K562 (cell line): ENCODE data around the gene MFAP5. TPM values are rescaled to one million over a fixed set of nuclear protein-coding genes. Genes with fewer than 3 reads are reported as not detected.

Source experiments
- CBX5 ChIP-seq: IDR thresholded peaks from 2 replicates; pipeline ENCODE4 v1.6.1; 2014; ENCODE audit warnings: low read depth, borderline replicate concordance
- CHCHD3 ChIP-seq: fragments of 250-450 bp; sonication (Bioruptor Pico); IDR thresholded peaks from 2 replicates; pipeline ENCODE4 v2.1.2; 2022; ENCODE audit warnings: mild to moderate bottlenecking
- GTF2F1 ChIP-seq: IDR thresholded peaks from 2 replicates; pipeline ENCODE4 v1.6.1; 2011; ENCODE audit warnings: low read depth, low read length, improper control_type of control experiment
- HDAC6 ChIP-seq: IDR thresholded peaks from 2 replicates; pipeline ENCODE4 v1.6.1; 2012; ENCODE audit warnings: low read depth, mild to moderate bottlenecking, control low read depth, inconsistent platforms, low read length, moderate library complexity
- KAT2B ChIP-seq: IDR thresholded peaks from one replicate; pipeline ENCODE4 v1.6.1; 2012; ENCODE audit warnings: low read depth, mild to moderate bottlenecking, control low read depth, inconsistent platforms, low read length, moderate library complexity
- MAFG ChIP-seq: fragments of 450-650 bp; conservative IDR thresholded peaks from 2 replicates; pipeline ENCODE4 v1.6.1; 2016; ENCODE audit warnings: missing genetic modification characterization, missing compliant biosample characterization
- MTA2 ChIP-seq: fragments of 450-650 bp; IDR thresholded peaks from 2 replicates; pipeline ENCODE4 v1.6.1; 2016; ENCODE audit warnings: low read depth
- NFIX ChIP-seq: fragments of 250-450 bp; sonication (Bioruptor Pico); IDR thresholded peaks from 2 replicates; pipeline ENCODE4 v1.4.0; 2020; ENCODE audit warnings: low read depth, mild to moderate bottlenecking, moderate library complexity
- POLR2G ChIP-seq: fragments of 200-400 bp; formaldehyde crosslinking; IDR thresholded peaks from 2 replicates; pipeline ENCODE4 v1.6.1; 2017; ENCODE audit warnings: low read depth, mild to moderate bottlenecking, antibody characterized with exemption, low read length, moderate library complexity
- RUNX1 ChIP-seq: sonication (generic); IDR thresholded peaks from 2 replicates; pipeline ENCODE4 v1.6.1; 2016; ENCODE audit warnings: antibody characterized with exemption, low read depth
- SMARCA5 ChIP-seq: fragments of 450-650 bp; IDR thresholded peaks from 2 replicates; pipeline ENCODE4 v1.6.1; 2016
- SRF ChIP-seq, 2 experiments: fragments of 250-450, 450-650 bp in 1 of 2; sonication (Bioruptor Pico) in 1 of 2; sonication (generic) in 1 of 2; formaldehyde crosslinking; IDR thresholded peaks; 2 replicates each; pipeline versions ENCODE4 v1.5.0 to v1.5.1; 2020 to 2022; ENCODE audit warnings: mild to moderate bottlenecking in 1 of 2, missing genetic modification reagents in 1 of 2
- SRSF3 ChIP-seq: fragments of 200-400 bp; formaldehyde crosslinking; IDR thresholded peaks from 2 replicates; pipeline ENCODE4 v1.6.1; 2016; ENCODE audit warnings: mild to moderate bottlenecking, low read length, moderate library complexity; ENCODE audit not compliant: insufficient read depth
- TAF1 ChIP-seq: IDR thresholded peaks from 2 replicates; pipeline ENCODE4 v1.6.1; 2011; ENCODE audit warnings: mild to moderate bottlenecking, low read length, moderate library complexity; ENCODE audit not compliant: insufficient read depth, control insufficient read depth, severe bottlenecking; ENCODE audit errors: extremely low read depth
- XRCC4 ChIP-seq: IDR thresholded peaks from one replicate; pipeline ENCODE4 v1.6.1; 2011; ENCODE audit not compliant: insufficient read depth, insufficient read length; ENCODE audit errors: extremely low read depth
- ZFP30 ChIP-seq: fragments of 250-450 bp; sonication (Bioruptor Pico); IDR thresholded peaks from 2 replicates; pipeline ENCODE4 v1.8.0; 2022; ENCODE audit warnings: moderate library complexity, mild to moderate bottlenecking, inconsistent platforms, borderline replicate concordance
- ZNF121 ChIP-seq: sonication (generic); formaldehyde crosslinking; conservative IDR thresholded peaks from 2 replicates; pipeline ENCODE4 v1.8.0; 2022; ENCODE audit warnings: missing genetic modification reagents
- ZNF263 ChIP-seq: sonication (generic); formaldehyde crosslinking; IDR thresholded peaks from 2 replicates; pipeline ENCODE4 v1.8.0; 2022; ENCODE audit warnings: mild to moderate bottlenecking, missing genetic modification reagents, borderline replicate concordance
- ZNF583 ChIP-seq: fragments of 250-450 bp; sonication (Bioruptor Pico); IDR thresholded peaks from 2 replicates; pipeline ENCODE4 v1.4.0; 2020
- polyA plus RNA-seq, 8 experiments: library from polyadenylated mRNA; depleted of rRNA in 4 of 8; stranded (reverse) in 5 of 8; unstranded in 3 of 8; fragments of >200 nt; fragmentation: Nextera tagmentation in 2 of 8; fragmentation: Illumina TruSeq in 1 of 8; extraction: Ambion mirVana in 2 of 8; extraction: Trizol in 1 of 8; gene quantifications; 2 replicates each; pipeline versions ENCODE4 v1.2.1 to v1.2.3, GENCODE V29; 2011 to 2014; ENCODE audit warnings: inconsistent platforms in 1 of 8, missing spikeins in 1 of 8
- total RNA-seq, 7 experiments: library from RNA; depleted of rRNA in 6 of 7; stranded (reverse); fragments of >200 nt in 6 of 7; fragmentation: Illumina TruSeq in 2 of 7; extraction: Trizol in 2 of 7; gene quantifications; 2 replicates each; pipeline versions ENCODE4 v1.2.1 to v1.2.3, GENCODE V29; 2011 to 2021; ENCODE audit warnings: low replicate concordance in 1 of 7
- TF ChIP-seq, protein P1 (sequence below): IDR thresholded peaks from 2 replicates; pipeline ENCODE4 v1.6.1; 2012; ENCODE audit warnings: low read depth, low read length, improper control_type of control experiment, borderline replicate concordance
- TF ChIP-seq, protein P2 (sequence below): fragments of 250-450 bp; sonication (Bioruptor Pico); IDR thresholded peaks from 2 replicates; pipeline ENCODE4 v1.4.0; 2020; ENCODE audit warnings: mild to moderate bottlenecking, moderate library complexity
- TF ChIP-seq, protein P3 (sequence below), 3 experiments: fragments of 200-800 bp in 1 of 3; sonication (Bioruptor generic) in 1 of 3; sonication (generic) in 1 of 3; formaldehyde crosslinking in 1 of 3; IDR thresholded peaks; 2 replicates each; pipeline versions ENCODE4 v1.6.1 to v1.8.0; 2016 to 2022; ENCODE audit warnings: mild to moderate bottlenecking in 2 of 3, missing compliant biosample characterization in 2 of 3, missing genetic modification characterization in 2 of 3, missing genetic modification reagents in 1 of 3
- TF ChIP-seq, protein P4 (sequence below): fragments of 450-650 bp; IDR thresholded peaks from 2 replicates; pipeline ENCODE4 v1.6.1; 2017; ENCODE audit warnings: mild to moderate bottlenecking, moderate library complexity

The MFAP5 gene
- total and polyA plus RNA-seq, 9 of the 15 experiments (the other 6 are each of a cell fraction or from before 2014, with no cell fraction given): not detected

DNA sequence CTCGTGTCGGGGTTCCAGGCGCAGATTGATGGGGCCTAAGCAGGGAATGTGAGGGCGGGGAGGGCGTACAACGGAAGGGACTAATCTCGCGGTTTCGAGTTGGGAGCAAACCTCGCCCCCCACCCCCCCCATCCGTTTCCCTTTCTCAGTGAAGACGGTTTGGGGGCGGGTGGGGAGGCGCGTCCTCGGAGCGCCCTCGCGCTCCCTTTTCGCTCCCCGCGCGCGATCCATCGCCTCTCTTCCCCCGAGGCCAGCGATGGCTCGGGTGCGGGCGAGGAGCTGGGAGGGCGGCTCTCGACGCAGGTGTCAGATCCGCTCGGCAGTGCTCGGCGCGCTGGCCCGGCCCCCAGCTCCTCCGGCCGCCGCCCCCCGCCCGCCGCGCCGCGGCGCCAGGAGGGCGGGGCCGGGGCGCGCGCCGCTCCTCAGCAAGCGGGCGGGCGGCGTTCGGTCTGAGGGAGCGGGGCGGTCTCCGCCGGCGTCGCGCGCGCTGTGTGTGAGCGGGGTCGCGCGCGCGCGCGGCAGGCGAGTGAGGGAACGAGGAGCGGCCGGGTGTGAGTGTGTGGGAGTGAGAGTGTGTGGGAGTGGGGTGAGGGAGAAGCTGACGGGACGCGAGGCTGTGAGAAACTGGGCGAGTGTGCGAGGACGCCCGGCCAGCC lies 35.0 kb upstream of the MFAP5 start, which contains the start of gene RIMKLB (continued):
- TF ChIP-seq MAFG (tag) (no peak), MTA2 (no peak), XRCC4 (no peak), POLR2G (peak; percentile 80; the same call in 1 of the 2 replicates), SRF (CRISPR knock-in tag; IDR thresholded peaks at IDR 0.05) (no peak), HDAC6 (no peak), ZNF121 (CRISPR knock-in tag) (no peak), ZFP30 (CRISPR knock-in tag) (no peak), SMARCA5 (no peak), ZNF263 (no peak), TAF1 (peak; percentile 48), CBX5 (no peak), CHCHD3 (CRISPR knock-in tag) (no peak), KAT2B (no peak), ZNF583 (CRISPR knock-in tag) (no peak), GTF2F1 (no peak), NFIX (CRISPR knock-in tag) (no peak), SRSF3 (no peak), RUNX1 (no peak)
- TF ChIP-seq, protein P1, sequence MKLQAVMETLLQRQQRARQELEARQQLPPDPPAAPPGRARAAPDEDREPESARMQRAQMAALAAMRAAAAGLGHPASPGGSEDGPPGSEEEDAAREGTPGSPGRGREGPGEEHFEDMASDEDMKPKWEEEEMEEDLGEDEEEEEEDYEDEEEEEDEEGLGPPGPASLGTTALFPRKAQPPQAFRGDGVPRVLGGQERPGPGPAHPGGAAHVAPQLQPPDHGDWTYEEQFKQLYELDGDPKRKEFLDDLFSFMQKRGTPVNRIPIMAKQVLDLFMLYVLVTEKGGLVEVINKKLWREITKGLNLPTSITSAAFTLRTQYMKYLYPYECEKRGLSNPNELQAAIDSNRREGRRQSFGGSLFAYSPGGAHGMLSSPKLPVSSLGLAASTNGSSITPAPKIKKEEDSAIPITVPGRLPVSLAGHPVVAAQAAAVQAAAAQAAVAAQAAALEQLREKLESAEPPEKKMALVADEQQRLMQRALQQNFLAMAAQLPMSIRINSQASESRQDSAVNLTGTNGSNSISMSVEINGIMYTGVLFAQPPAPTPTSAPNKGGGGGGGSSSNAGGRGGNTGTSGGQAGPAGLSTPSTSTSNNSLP: no peak
- TF ChIP-seq, protein P2, sequence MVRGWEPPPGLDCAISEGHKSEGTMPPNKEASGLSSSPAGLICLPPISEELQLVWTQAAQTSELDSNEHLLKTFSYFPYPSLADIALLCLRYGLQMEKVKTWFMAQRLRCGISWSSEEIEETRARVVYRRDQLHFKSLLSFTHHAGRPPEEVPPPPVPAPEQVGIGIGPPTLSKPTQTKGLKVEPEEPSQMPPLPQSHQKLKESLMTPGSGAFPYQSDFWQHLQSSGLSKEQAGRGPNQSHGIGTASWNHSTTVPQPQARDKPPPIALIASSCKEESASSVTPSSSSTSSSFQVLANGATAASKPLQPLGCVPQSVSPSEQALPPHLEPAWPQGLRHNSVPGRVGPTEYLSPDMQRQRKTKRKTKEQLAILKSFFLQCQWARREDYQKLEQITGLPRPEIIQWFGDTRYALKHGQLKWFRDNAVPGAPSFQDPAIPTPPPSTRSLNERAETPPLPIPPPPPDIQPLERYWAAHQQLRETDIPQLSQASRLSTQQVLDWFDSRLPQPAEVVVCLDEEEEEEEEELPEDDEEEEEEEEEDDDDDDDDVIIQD: no peak
- TF ChIP-seq, protein P3, sequence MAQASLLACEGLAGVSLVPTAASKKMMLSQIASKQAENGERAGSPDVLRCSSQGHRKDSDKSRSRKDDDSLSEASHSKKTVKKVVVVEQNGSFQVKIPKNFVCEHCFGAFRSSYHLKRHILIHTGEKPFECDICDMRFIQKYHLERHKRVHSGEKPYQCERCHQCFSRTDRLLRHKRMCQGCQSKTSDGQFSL (CRISPR knock-in tag; IDR thresholded peaks at IDR 0.05): peak; percentile 92
- TF ChIP-seq, protein P3 (tag; IDR thresholded peaks at IDR 0.05): peak in 1 of 2 experiments; percentile 86; a peak in 2 of 4 replicates
- TF ChIP-seq, protein P4, sequence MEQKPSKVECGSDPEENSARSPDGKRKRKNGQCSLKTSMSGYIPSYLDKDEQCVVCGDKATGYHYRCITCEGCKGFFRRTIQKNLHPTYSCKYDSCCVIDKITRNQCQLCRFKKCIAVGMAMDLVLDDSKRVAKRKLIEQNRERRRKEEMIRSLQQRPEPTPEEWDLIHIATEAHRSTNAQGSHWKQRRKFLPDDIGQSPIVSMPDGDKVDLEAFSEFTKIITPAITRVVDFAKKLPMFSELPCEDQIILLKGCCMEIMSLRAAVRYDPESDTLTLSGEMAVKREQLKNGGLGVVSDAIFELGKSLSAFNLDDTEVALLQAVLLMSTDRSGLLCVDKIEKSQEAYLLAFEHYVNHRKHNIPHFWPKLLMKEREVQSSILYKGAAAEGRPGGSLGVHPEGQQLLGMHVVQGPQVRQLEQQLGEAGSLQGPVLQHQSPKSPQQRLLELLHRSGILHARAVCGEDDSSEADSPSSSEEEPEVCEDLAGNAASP: no peak
